Measurements from ENCODE around the gene GLOD5. TPM values are rescaled to one million over a fixed set of nuclear protein-coding genes. Genes with fewer than 3 reads are reported as not detected.

The GLOD5 gene
- total RNA-seq, 4 donors from 2014 or later: 1.2 to 3.3 TPM; not detected in 2

DNA sequence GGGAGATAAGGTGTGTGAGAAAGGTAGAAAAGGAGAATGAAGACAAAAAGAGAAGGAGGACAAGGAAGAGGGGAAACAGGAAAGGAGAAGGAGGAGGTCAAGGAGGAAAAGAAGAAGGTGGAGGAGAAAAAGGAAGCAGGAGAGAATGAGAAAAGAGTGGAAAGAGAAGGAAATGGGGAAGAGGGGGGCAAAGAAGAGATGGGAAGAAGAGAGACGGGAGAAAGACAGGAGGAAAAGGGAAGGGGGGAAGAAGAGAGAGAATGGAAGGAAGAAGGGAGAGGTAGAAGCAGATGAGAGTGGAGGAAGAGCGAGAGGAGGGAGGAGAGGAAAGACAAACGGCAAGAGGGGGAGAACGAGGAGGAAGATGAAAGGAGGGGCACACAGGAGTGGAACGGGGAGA lies 28.9 kb downstream of the GLOD5 start:
- 53 to 55% methylated on average over 5 of the region's 5 CpGs for WGBS, 2 donors
- DNase-seq: no peak
- Histone ChIP-seq H3K27ac (no peak overlapping the region), H3K9me3 (no peaks in the 10 kb centered on the region), H3K36me3 (no peaks in the 10 kb centered on the region), H3K4me1 (no peaks in the 10 kb centered on the region), H3K27me3 (no peaks in the 10 kb centered on the region), H3K4me3 (replicated peaks in 1 of 3) (no peak overlapping the region)
- TF ChIP-seq POLR2A (IDR thresholded peaks at IDR 0.05): no peak
- TF ChIP-seq, protein P1, sequence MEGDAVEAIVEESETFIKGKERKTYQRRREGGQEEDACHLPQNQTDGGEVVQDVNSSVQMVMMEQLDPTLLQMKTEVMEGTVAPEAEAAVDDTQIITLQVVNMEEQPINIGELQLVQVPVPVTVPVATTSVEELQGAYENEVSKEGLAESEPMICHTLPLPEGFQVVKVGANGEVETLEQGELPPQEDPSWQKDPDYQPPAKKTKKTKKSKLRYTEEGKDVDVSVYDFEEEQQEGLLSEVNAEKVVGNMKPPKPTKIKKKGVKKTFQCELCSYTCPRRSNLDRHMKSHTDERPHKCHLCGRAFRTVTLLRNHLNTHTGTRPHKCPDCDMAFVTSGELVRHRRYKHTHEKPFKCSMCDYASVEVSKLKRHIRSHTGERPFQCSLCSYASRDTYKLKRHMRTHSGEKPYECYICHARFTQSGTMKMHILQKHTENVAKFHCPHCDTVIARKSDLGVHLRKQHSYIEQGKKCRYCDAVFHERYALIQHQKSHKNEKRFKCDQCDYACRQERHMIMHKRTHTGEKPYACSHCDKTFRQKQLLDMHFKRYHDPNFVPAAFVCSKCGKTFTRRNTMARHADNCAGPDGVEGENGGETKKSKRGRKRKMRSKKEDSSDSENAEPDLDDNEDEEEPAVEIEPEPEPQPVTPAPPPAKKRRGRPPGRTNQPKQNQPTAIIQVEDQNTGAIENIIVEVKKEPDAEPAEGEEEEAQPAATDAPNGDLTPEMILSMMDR (IDR thresholded peaks at IDR 0.05): no peak
- intact Hi-C loops (cut with DNase I): no loop called here

DNA sequence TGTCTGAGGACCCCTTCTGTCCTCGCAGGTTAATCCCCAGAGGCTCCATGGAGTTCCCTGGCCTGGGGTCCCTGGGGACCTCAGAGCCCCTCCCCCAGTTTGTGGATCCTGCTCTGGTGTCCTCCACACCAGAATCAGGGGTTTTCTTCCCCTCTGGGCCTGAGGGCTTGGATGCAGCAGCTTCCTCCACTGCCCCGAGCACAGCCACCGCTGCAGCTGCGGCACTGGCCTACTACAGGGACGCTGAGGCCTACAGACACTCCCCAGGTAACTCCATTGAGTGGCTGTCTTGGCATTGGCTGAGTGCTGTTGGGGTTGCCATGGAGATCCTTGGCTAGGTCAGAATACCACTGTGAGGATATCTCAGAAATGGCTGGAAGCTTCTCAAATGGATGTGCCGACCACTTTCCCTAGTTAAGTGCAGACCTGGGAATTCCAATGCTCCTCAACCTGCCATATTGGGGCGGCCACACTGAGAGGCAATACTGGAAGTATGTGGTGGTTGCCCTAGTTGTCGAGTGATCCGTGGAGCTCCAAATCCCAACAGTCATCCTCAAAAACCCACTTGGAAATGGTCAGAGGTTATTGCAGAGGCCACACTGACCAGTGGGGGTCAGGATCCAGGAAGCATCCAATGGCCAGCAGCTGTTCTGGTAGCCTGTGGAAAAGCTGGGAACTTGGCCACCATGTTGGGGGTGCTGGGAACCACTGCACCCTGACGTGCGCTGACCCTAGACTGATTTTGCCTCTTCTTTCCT lies 29.7 kb downstream of the GLOD5 start:
- TF ChIP-seq POLR2A (IDR thresholded peaks at IDR 0.05): no peak
- TF ChIP-seq, protein P1 (IDR thresholded peaks at IDR 0.05): no peak
- intact Hi-C loops (cut with DNase I): no loop called here

DNA sequence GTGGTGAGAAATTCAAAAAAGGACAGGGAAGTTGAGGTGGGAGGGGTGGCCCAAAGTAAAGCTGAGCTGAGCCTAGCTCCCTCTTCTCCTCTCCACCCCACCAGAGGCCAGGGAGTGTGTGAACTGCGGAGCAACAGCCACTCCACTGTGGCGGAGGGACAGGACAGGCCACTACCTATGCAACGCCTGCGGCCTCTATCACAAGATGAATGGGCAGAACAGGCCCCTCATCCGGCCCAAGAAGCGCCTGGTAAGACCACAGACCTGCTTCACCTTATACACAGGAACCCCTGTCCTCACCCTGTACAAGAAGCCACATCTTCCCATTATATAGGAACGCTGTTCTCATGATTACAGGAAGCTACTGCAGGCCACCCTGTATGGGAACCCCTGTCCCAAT lies 30.7 kb downstream of the GLOD5 start:
- Histone ChIP-seq H3K9me3 (no peaks in the 10 kb centered on the region), H3K27me3 (no peaks in the 10 kb centered on the region), H3K27ac (no peak overlapping the region), H3K4me3 (replicated peaks in 1 of 3) (no peak overlapping the region), H3K36me3 (no peaks in the 10 kb centered on the region), H3K4me1 (no peaks in the 10 kb centered on the region)
- DNase-seq: no peak
- 84 to 91% methylated on average over 4 to 5 of the region's 7 CpGs for WGBS, 2 donors
- TF ChIP-seq, protein P1 (IDR thresholded peaks at IDR 0.05): no peak
- no peak for TF ChIP-seq POLR2A (IDR thresholded peaks at IDR 0.05)
- intact Hi-C loops (cut with DNase I): no loop called here

More for the DNA sequence above, 29.7 kb downstream of the GLOD5 start:
- Histone ChIP-seq H3K27me3 (no peaks in the 10 kb centered on the region), H3K36me3 (no peaks in the 10 kb centered on the region), H3K27ac (no peak overlapping the region), H3K4me1 (no peaks in the 10 kb centered on the region), H3K9me3 (no peaks in the 10 kb centered on the region), H3K4me3 (replicated peaks in 1 of 3) (no peak overlapping the region)
- no peak for DNase-seq
- WGBS, 2 donors: 89 to 92% methylated on average over 2 to 7 of the region's 11 CpGs

DNA sequence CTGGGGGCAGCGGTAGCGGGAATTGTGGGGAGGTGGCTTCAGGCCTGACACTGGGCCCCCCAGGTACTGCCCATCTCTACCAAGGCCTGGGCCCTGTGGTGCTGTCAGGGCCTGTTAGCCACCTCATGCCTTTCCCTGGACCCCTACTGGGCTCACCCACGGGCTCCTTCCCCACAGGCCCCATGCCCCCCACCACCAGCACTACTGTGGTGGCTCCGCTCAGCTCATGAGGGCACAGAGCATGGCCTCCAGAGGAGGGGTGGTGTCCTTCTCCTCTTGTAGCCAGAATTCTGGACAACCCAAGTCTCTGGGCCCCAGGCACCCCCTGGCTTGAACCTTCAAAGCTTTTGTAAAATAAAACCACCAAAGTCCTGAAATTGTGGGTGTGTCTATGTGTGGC lies 32.4 kb downstream of the GLOD5 start:
- Histone ChIP-seq H3K9me3 (no peaks in the 10 kb centered on the region), H3K4me3 (replicated peaks in 1 of 3) (no peak overlapping the region), H3K4me1 (no peaks in the 10 kb centered on the region), H3K36me3 (no peaks in the 10 kb centered on the region), H3K27me3 (no peaks in the 10 kb centered on the region), H3K27ac (no peak overlapping the region)
- DNase-seq: no peak
- no peak for TF ChIP-seq POLR2A (IDR thresholded peaks at IDR 0.05)
- WGBS, 2 donors: 100% methylated on average over 2 of the region's 4 CpGs; no CpG with 5 or more reads in 1 of the 2 donors
- intact Hi-C loops (cut with DNase I): no loop called here

DNA sequence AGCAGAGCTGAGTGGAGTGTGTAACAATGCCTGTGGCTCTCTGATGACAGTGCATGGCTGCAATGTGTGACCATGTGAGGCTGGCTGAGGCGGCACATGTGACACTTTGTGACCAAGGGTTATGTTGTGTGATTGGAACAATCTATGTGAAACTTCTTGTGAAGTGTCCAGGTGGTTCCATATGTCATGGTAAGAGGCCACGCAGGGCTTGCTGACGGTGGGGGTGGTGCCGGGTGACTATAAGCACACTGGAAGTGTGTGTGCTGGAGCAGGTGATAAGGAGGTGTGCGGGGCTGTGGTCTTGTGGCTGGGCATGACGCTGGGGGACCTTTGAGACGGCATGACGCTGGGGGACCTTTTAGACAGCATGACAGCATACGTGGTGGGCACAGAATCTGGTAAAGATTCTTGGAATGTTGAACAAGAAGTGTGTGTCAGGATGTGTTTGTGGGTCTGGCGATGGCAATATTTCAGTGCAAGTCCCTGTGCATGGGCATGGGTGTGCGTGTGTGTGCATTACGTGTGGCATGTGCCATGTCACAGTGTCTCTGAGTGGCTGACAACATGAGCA lies 32.9 kb downstream of the GLOD5 start:
- H3K9me3 ChIP-seq: no peaks in the 10 kb centered on the region
- no peaks in the 10 kb centered on the region for H3K27me3 ChIP-seq
- no peak for DNase-seq
- H3K4me3 ChIP-seq (replicated peaks in 1 of 3): no peak overlapping the region
- intact Hi-C loops (cut with DNase I): no loop called here
- 85 to 89% methylated on average over 12 of the region's 12 CpGs for WGBS, 2 donors
- no peak for TF ChIP-seq POLR2A (IDR thresholded peaks at IDR 0.05)
- TF ChIP-seq, protein P1 (IDR thresholded peaks at IDR 0.05): no peak
- no peaks in the 10 kb centered on the region for H3K4me1 ChIP-seq
- no peak overlapping the region for H3K27ac ChIP-seq
- H3K36me3 ChIP-seq: no peaks in the 10 kb centered on the region

Measured in thyroid gland (tissue), 4 donors.